ENCODE measurements around the gene UVRAG.
"Not testable (repeated sequence)": the region's sequence is repeated elsewhere in the genome, so short reads cannot be mapped to it uniquely, and the experiment has no call there.

UVRAG gene

GRCh38 chr11:76074148-76075095, 259.4 kb downstream of the UVRAG start:
- Histone ChIP-seq H3K23ac (ENCODE audit: low read length in 2 of 2) (no peak overlapping the region), H3K27me3 (ENCODE audit: control insufficient read depth in 1 of 2, insufficient read depth in 1 of 2, low read length in 2 of 2) (no peaks in the 10 kb centered on the region), H2AK5ac (ENCODE audit: low read length, severe bottlenecking) (no peak overlapping the region), H3K4me2 (ENCODE audit: low read length, poor library complexity, severe bottlenecking) (no peak overlapping the region), H2BK12ac (ENCODE audit: low read length in 2 of 2) (no peak overlapping the region), H3K4me3 (ENCODE audit: insufficient read depth in 1 of 2, low read depth in 1 of 2, low read length in 2 of 2) (peak overlapping the region in 1 of 2 experiments; percentile 44), H2BK15ac (ENCODE audit: low read depth, poor library complexity, severe bottlenecking) (no peak overlapping the region), H3K14ac (ENCODE audit: low read length in 2 of 2) (no peak overlapping the region), H2AFZ (ENCODE audit: low read depth, low read length) (no peak overlapping the region), H3K9me3 (ENCODE audit: control insufficient read depth, low read length) (no peaks in the 10 kb centered on the region), H3K9ac (ENCODE audit: low read length) (peak overlapping the region; percentile 86), H4K8ac (ENCODE audit: low read length) (no peak overlapping the region), H3K4ac (ENCODE audit: low read depth in 1 of 2, low read length in 2 of 2) (no peak overlapping the region), H3K18ac (ENCODE audit: low read depth in 1 of 2, low read length in 2 of 2) (no peak overlapping the region), H4K91ac (ENCODE audit: low read length) (no peak overlapping the region), H2BK120ac (ENCODE audit: low read depth, low read length) (no peak overlapping the region), H3K79me1 (replicated peaks; ENCODE audit: low read length, poor library complexity, severe bottlenecking) (no peaks in the 10 kb centered on the region), H2BK5ac (ENCODE audit: low read depth, low read length, poor library complexity, severe bottlenecking) (no peak overlapping the region), H3K27ac (ENCODE audit: low read length, poor library complexity, severe bottlenecking) (no peak overlapping the region), H3K36me3 (ENCODE audit: control insufficient read depth in 1 of 2, insufficient read depth in 2 of 2, low read depth in 1 of 2, low read length in 2 of 2) (peaks cover 0 to 11% of the 10 kb centered on the region in 2 experiments), H3K4me1 (ENCODE audit: control insufficient read depth, insufficient read depth, low read depth, low read length) (peaks cover 2% of the 10 kb centered on the region)
- DNase-seq = peak; percentile 26
- WGBS = 71% methylated on average over 1 of the region's 1 CpG

DNA sequence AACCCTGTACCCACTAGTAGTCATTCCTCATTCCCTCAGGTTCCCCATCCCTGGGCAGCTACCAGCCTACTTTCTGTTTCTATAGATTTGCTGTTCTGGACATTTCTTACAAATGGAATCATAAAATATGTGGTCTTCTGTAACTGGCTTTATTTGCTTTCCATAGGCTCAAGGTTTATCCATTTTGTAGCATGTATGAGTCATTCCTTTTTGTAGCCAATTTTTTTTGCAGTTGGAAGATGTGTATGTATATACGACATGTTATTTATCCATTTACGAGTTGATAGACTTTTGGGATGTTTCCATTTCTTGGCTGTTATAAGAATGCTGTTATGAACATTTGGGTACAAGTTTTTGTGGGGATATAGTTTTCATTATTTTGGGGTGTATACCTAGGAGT, 260.7 kb downstream of the UVRAG start:
- Histone ChIP-seq H3K9me3 (ENCODE audit: control insufficient read depth, low read length) (no peaks in the 10 kb centered on the region), H2BK15ac (ENCODE audit: low read depth, poor library complexity, severe bottlenecking) (no peak overlapping the region), H3K27me3 (ENCODE audit: control insufficient read depth in 1 of 2, insufficient read depth in 1 of 2, low read length in 2 of 2) (no peaks in the 10 kb centered on the region), H2BK12ac (ENCODE audit: low read length in 2 of 2) (no peak overlapping the region), H2AFZ (ENCODE audit: low read depth, low read length) (no peak overlapping the region), H2BK5ac (ENCODE audit: low read depth, low read length, poor library complexity, severe bottlenecking) (no peak overlapping the region), H3K36me3 (ENCODE audit: control insufficient read depth in 1 of 2, insufficient read depth in 2 of 2, low read depth in 1 of 2, low read length in 2 of 2) (no peaks in the 10 kb centered on the region), H2BK120ac (ENCODE audit: low read depth, low read length) (no peak overlapping the region), H4K8ac (ENCODE audit: low read length) (no peak overlapping the region), H3K9ac (ENCODE audit: low read length) (no peak overlapping the region), H2AK5ac (ENCODE audit: low read length, severe bottlenecking) (no peak overlapping the region), H3K79me1 (replicated peaks; ENCODE audit: low read length, poor library complexity, severe bottlenecking) (no peaks in the 10 kb centered on the region), H3K4me3 (ENCODE audit: insufficient read depth in 1 of 2, low read depth in 1 of 2, low read length in 2 of 2) (no peak overlapping the region), H3K4ac (ENCODE audit: low read depth in 1 of 2, low read length in 2 of 2) (no peak overlapping the region), H4K91ac (ENCODE audit: low read length) (no peak overlapping the region), H3K27ac (ENCODE audit: low read length, poor library complexity, severe bottlenecking) (no peak overlapping the region), H3K14ac (ENCODE audit: low read length in 2 of 2) (no peak overlapping the region), H3K4me1 (ENCODE audit: control insufficient read depth, insufficient read depth, low read depth, low read length) (peaks cover 2% of the 10 kb centered on the region), H3K4me2 (ENCODE audit: low read length, poor library complexity, severe bottlenecking) (no peak overlapping the region), H3K23ac (ENCODE audit: low read length in 2 of 2) (no peak overlapping the region), H3K18ac (ENCODE audit: low read depth in 1 of 2, low read length in 2 of 2) (no peak overlapping the region)
- peak; percentile 8 for DNase-seq
- WGBS = 93% methylated on average over 2 of the region's 2 CpGs

GRCh38 chr11:76076253-76076652, 261.2 kb downstream of the UVRAG start:
- H4K91ac ChIP-seq (ENCODE audit: low read length); H3K14ac ChIP-seq (ENCODE audit: low read length in 2 of 2); H3K27me3 ChIP-seq (ENCODE audit: control insufficient read depth in 1 of 2, insufficient read depth in 1 of 2, low read length in 2 of 2); H3K4me1 ChIP-seq (ENCODE audit: control insufficient read depth, insufficient read depth, low read depth, low read length); H3K27ac ChIP-seq (ENCODE audit: low read length, poor library complexity, severe bottlenecking); H2BK120ac ChIP-seq (ENCODE audit: low read depth, low read length); H3K9ac ChIP-seq (ENCODE audit: low read length); H2BK12ac ChIP-seq (ENCODE audit: low read length in 2 of 2); H3K18ac ChIP-seq (ENCODE audit: low read depth in 1 of 2, low read length in 2 of 2); H3K36me3 ChIP-seq (ENCODE audit: control insufficient read depth in 1 of 2, insufficient read depth in 2 of 2, low read depth in 1 of 2, low read length in 2 of 2); H2AK5ac ChIP-seq (ENCODE audit: low read length, severe bottlenecking); H4K8ac ChIP-seq (ENCODE audit: low read length); H2BK15ac ChIP-seq (ENCODE audit: low read depth, poor library complexity, severe bottlenecking); H3K4ac ChIP-seq (ENCODE audit: low read depth in 1 of 2, low read length in 2 of 2); H3K4me3 ChIP-seq (ENCODE audit: insufficient read depth in 1 of 2, low read depth in 1 of 2, low read length in 2 of 2); H3K79me1 ChIP-seq (replicated peaks; ENCODE audit: low read length, poor library complexity, severe bottlenecking); H2AFZ ChIP-seq (ENCODE audit: low read depth, low read length); DNase-seq; H2BK5ac ChIP-seq (ENCODE audit: low read depth, low read length, poor library complexity, severe bottlenecking); H3K23ac ChIP-seq (ENCODE audit: low read length in 2 of 2); H3K4me2 ChIP-seq (ENCODE audit: low read length, poor library complexity, severe bottlenecking); H3K9me3 ChIP-seq (ENCODE audit: control insufficient read depth, low read length): not testable (repeated sequence)
- 98% methylated on average over 3 of the region's 4 CpGs for WGBS

DNA sequence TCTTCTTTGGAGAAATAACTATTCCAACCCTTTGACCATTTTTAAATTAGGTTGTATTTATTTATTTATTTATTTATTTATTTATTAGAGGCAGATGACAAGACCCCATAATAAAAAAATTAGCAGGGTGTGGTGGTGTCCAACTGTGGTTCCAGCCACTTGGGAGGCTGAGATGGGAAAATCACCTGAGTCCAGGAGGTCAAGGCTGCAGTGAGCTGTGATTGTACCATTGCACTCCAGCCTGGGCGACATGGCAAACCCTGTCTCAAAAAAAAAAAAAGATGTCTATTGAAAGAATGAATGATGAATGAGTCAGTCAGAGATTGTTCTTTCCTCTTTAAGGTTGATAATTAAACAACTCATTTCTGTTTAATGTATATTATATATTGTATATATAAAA, 261.7 kb downstream of the UVRAG start:
- Histone ChIP-seq H2AK5ac (ENCODE audit: low read length, severe bottlenecking) (no peak overlapping the region), H3K23ac (ENCODE audit: low read length in 2 of 2) (no peak overlapping the region), H3K4me1 (ENCODE audit: control insufficient read depth, insufficient read depth, low read depth, low read length) (peaks cover 2% of the 10 kb centered on the region), H2BK120ac (ENCODE audit: low read depth, low read length) (no peak overlapping the region), H3K14ac (ENCODE audit: low read length in 2 of 2) (no peak overlapping the region), H3K79me1 (replicated peaks; ENCODE audit: low read length, poor library complexity, severe bottlenecking) (no peaks in the 10 kb centered on the region), H4K8ac (ENCODE audit: low read length) (no peak overlapping the region), H2AFZ (ENCODE audit: low read depth, low read length) (no peak overlapping the region), H3K27ac (ENCODE audit: low read length, poor library complexity, severe bottlenecking) (no peak overlapping the region), H3K9ac (ENCODE audit: low read length) (no peak overlapping the region), H2BK12ac (ENCODE audit: low read length in 2 of 2) (no peak overlapping the region), H2BK5ac (ENCODE audit: low read depth, low read length, poor library complexity, severe bottlenecking) (no peak overlapping the region), H3K9me3 (ENCODE audit: control insufficient read depth, low read length) (no peaks in the 10 kb centered on the region), H3K4ac (ENCODE audit: low read depth in 1 of 2, low read length in 2 of 2) (no peak overlapping the region), H3K27me3 (ENCODE audit: control insufficient read depth in 1 of 2, insufficient read depth in 1 of 2, low read length in 2 of 2) (no peaks in the 10 kb centered on the region), H4K91ac (ENCODE audit: low read length) (no peak overlapping the region), H3K36me3 (ENCODE audit: control insufficient read depth in 1 of 2, insufficient read depth in 2 of 2, low read depth in 1 of 2, low read length in 2 of 2) (no peaks in the 10 kb centered on the region), H2BK15ac (ENCODE audit: low read depth, poor library complexity, severe bottlenecking) (no peak overlapping the region), H3K4me3 (ENCODE audit: insufficient read depth in 1 of 2, low read depth in 1 of 2, low read length in 2 of 2) (no peak overlapping the region), H3K18ac (ENCODE audit: low read depth in 1 of 2, low read length in 2 of 2) (no peak overlapping the region), H3K4me2 (ENCODE audit: low read length, poor library complexity, severe bottlenecking) (no peak overlapping the region)
- DNase-seq = no peak
- 82% methylated on average over 1 of the region's 1 CpG for WGBS

All from mesenchymal stem cell (in vitro differentiated cells and primary cell).